ENCODE data around the gene LKAAEAR1.

LKAAEAR1 gene

GRCh38 chr20:64115171-64115911, 31.1 kb upstream of the LKAAEAR1 start:
- TF ChIP-seq CTCF (IDR thresholded peaks at IDR 0.05; ENCODE audit: low read depth, low read length): no peak
- in situ Hi-C loops (cut with HindIII; ENCODE audit: low sequenced_read_pairs): no loop called here

GRCh38 chr20:64114356-64114971, 30.3 kb upstream of the LKAAEAR1 start:
- in situ Hi-C loops (cut with HindIII; ENCODE audit: low sequenced_read_pairs): no loop called here
- no peak overlapping the region for H3K4me3 ChIP-seq (ENCODE audit: low read depth, low read length)
- no peak for DNase-seq (ENCODE audit: low read depth, low spot score)
- no peak for TF ChIP-seq CTCF (IDR thresholded peaks at IDR 0.05; ENCODE audit: low read depth, low read length)

More at GRCh38 chr20:64115171-64115911, 31.1 kb upstream of the LKAAEAR1 start:
- H3K4me3 ChIP-seq (ENCODE audit: low read depth, low read length): no peak overlapping the region
- DNase-seq (ENCODE audit: low read depth, low spot score): no peak

- H3K4me3 ChIP-seq (ENCODE audit: low read depth, low read length): no peak overlapping the region
- no peak for DNase-seq (ENCODE audit: low read depth, low spot score)
- in situ Hi-C loops (cut with HindIII; ENCODE audit: low sequenced_read_pairs): no loop called here
- no peak for TF ChIP-seq CTCF (IDR thresholded peaks at IDR 0.05; ENCODE audit: low read depth, low read length)
These were observed 29.7 kb upstream of the LKAAEAR1 start for GRCh38 chr20:64113796-64114355.

- no peak for DNase-seq (ENCODE audit: low read depth, low spot score)
These were observed 29.2 kb upstream of the LKAAEAR1 start for GRCh38 chr20:64113444-64113775.

GRCh38 chr20:64112691-64113443, 28.7 kb upstream of the LKAAEAR1 start:
- H3K4me3 ChIP-seq (ENCODE audit: low read depth, low read length): no peak overlapping the region
- no peak for TF ChIP-seq CTCF (IDR thresholded peaks at IDR 0.05; ENCODE audit: low read depth, low read length)
- in situ Hi-C loops (cut with HindIII; ENCODE audit: low sequenced_read_pairs): no loop called here
- no peak for DNase-seq (ENCODE audit: low read depth, low spot score)

More at GRCh38 chr20:64113444-64113775, 29.2 kb upstream of the LKAAEAR1 start:
- in situ Hi-C loops (cut with HindIII; ENCODE audit: low sequenced_read_pairs): no loop called here
- no peak for TF ChIP-seq CTCF (IDR thresholded peaks at IDR 0.05; ENCODE audit: low read depth, low read length)
- no peak overlapping the region for H3K4me3 ChIP-seq (ENCODE audit: low read depth, low read length)

- no peak for DNase-seq (ENCODE audit: low read depth, low spot score)
- no peak for TF ChIP-seq CTCF (IDR thresholded peaks at IDR 0.05; ENCODE audit: low read depth, low read length)
- H3K4me3 ChIP-seq (ENCODE audit: low read depth, low read length): no peak overlapping the region
- in situ Hi-C loops (cut with HindIII; ENCODE audit: low sequenced_read_pairs): no loop called here
These were observed 27.8 kb upstream of the LKAAEAR1 start for GRCh38 chr20:64111841-64112641.
